Measurements from ENCODE around the gene EFR3B. TPM values are rescaled to one million over a fixed set of nuclear protein-coding genes. Genes with fewer than 3 reads are reported as not detected.

The EFR3B gene
- total and polyA plus RNA-seq, 10 of the 15 experiments (the other 5 are each of a cell fraction or from before 2014, with no cell fraction given) = 0.12 to 3.9 (median 1.8) TPM

GRCh38 chr2:25074826-25075225, 33.0 kb downstream of the EFR3B start:
- ChIA-PET CTCF (no interaction called here), POLR2A (no interaction called here), SMC1A (ENCODE audit: uncharacterized antibody, unreplicated experiment) (no interaction called here), RAD21 (ENCODE audit: unreplicated experiment) (no interaction called here)
- no peak for TF ChIP-seq NR2C2 (IDR thresholded peaks at IDR 0.05; ENCODE audit: borderline replicate concordance, control insufficient read depth, insufficient read length, low read depth)
- no peak for TF ChIP-seq PBX3 (IDR thresholded peaks at IDR 0.05; ENCODE audit: insufficient replicate concordance, low read depth, low read length)
- TF ChIP-seq CHD4 (IDR thresholded peaks at IDR 0.05) = no peak
- no peak for TF ChIP-seq ZSCAN29 (IDR thresholded peaks at IDR 0.05)
- TF ChIP-seq EZH2 (IDR thresholded peaks at IDR 0.05; ENCODE audit: borderline replicate concordance, control insufficient read depth, low read depth, low read length) = no peak
- no peak for TF ChIP-seq ZNF592 (IDR thresholded peaks at IDR 0.05)
- no peak for TF ChIP-seq E2F4 (IDR thresholded peaks at IDR 0.05; ENCODE audit: low read depth, low read length)
- no peak overlapping the region for H3K4me3 ChIP-seq
- ATAC-seq (no peak), DNase-seq (ENCODE audit: low read depth, low spot score) (no peak), FAIRE-seq (no peak)
- no peaks in the 10 kb centered on the region for H4K20me1 ChIP-seq (ENCODE audit: control insufficient read depth, insufficient read depth)
- H3K27me3 ChIP-seq (replicated peaks in 1 of 2; ENCODE audit: control insufficient read depth in 2 of 2, insufficient read depth in 2 of 2, low read length in 1 of 2) = 0 out of 4 replicates have a peak, but pooled peaks cover 0 to 2% of the 10 kb centered on the region in 2 experiments
- H3K79me2 ChIP-seq (ENCODE audit: control insufficient read depth, insufficient read depth, low read length) = no peaks in the 10 kb centered on the region
- intact Hi-C loops (cut with micrococcal nuclease; ENCODE audit: unreplicated experiment) = no loop called here
- WGBS (ENCODE audit: insufficient coverage, insufficient replicate concordance, low lambda C conversion rate, missing lambda C conversion rate) = 94% methylated on average over 3 of the region's 3 CpGs
- H3K9ac ChIP-seq (ENCODE audit: control insufficient read depth, insufficient read depth, low read length) = no peak overlapping the region; the same call in 1 of the 2 replicates
- peaks cover 8% of the 10 kb centered on the region for H3K4me1 ChIP-seq (ENCODE audit: control insufficient read depth, insufficient read depth, low read length)
- H2AFZ ChIP-seq (ENCODE audit: control insufficient read depth, low read depth, low read length) = peak overlapping the region; percentile 63
- peak overlapping the region; percentile 30; the same call in 1 of the 2 replicates for H3K4me2 ChIP-seq (ENCODE audit: control insufficient read depth, insufficient read depth)
- H3K27ac ChIP-seq (ENCODE audit: control insufficient read depth, insufficient read depth) = no peak overlapping the region
- in situ Hi-C loops (cut with MboI) = no loop called here
- H3K36me3 ChIP-seq (ENCODE audit: control insufficient read depth in 2 of 2, insufficient read depth in 2 of 2, low read length in 1 of 2) = no peaks in the 10 kb centered on the region
- BruUV-seq (replicated peaks) = no TSS peak
- no peaks in the 10 kb centered on the region for H3K9me3 ChIP-seq (replicated peaks; ENCODE audit: control insufficient read depth, insufficient read depth, low read length)
